NCI-H526 (cell line): ENCODE results near the gene SYTL3.
"Not testable (repeated sequence)": the region's sequence is repeated elsewhere in the genome, so short reads cannot be mapped to it uniquely, and the experiment has no call there.

Source experiments
- DNase-seq, 2 experiments: peaks; one replicate each; lab custom pipeline; 2025; lab: John Stamatoyannopoulos, UW

The SYTL3 gene

GRCh38 chr6:158638324-158638854, 11.5 kb upstream of the SYTL3 start:
- no peak for DNase-seq

- no peak for DNase-seq
These were observed 10.8 kb upstream of the SYTL3 start for GRCh38 chr6:158639056-158639455.

- DNase-seq = no peak
These were observed 9.3 kb upstream of the SYTL3 start for GRCh38 chr6:158640519-158640918.

- no peak for DNase-seq
These were observed 7.7 kb upstream of the SYTL3 start for GRCh38 chr6:158642097-158642601.

- DNase-seq = no peak
These were observed 6.0 kb upstream of the SYTL3 start for GRCh38 chr6:158643836-158644230.

GRCh38 chr6:158644231-158645063, 5.4 kb upstream of the SYTL3 start, which contains the start of gene DYNLT1:
Gene DYNLT1, minus strand, starts transcription at chr6:158644743. Its CDS starts 35 bp downstream, at chr6:158644708.
- DNase-seq = peak; percentile 92 to 97

- DNase-seq = peak in 1 of 2 experiments; percentile 79
These were observed 4.5 kb upstream of the SYTL3 start for GRCh38 chr6:158645064-158646022.

GRCh38 chr6:158646023-158646910, 3.6 kb upstream of the SYTL3 start:
- no peak for DNase-seq

- DNase-seq = no peak
These were observed 2.4 kb upstream of the SYTL3 start for GRCh38 chr6:158647501-158647900.

- no peak for DNase-seq
These were observed 1.1 kb upstream of the SYTL3 start for GRCh38 chr6:158648682-158649131.

GRCh38 chr6:158651981-158652737, 2.3 kb downstream of the SYTL3 start:
- DNase-seq = not testable (repeated sequence)

GRCh38 chr6:158653577-158654354, 3.9 kb downstream of the SYTL3 start:
- DNase-seq = no peak

GRCh38 chr6:158654498-158654897, 4.6 kb downstream of the SYTL3 start:
- no peak for DNase-seq

GRCh38 chr6:158654960-158655489, 5.2 kb downstream of the SYTL3 start:
- no peak for DNase-seq

- no peak for DNase-seq
These were observed 6.0 kb downstream of the SYTL3 start for GRCh38 chr6:158655569-158656450.

- DNase-seq = not testable (repeated sequence)
These were observed 7.1 kb downstream of the SYTL3 start for GRCh38 chr6:158656986-158657385.

GRCh38 chr6:158660333-158660754, 10.5 kb downstream of the SYTL3 start:
- peak; percentile 30 to 66 for DNase-seq

- peak in 1 of 2 experiments; percentile 25 for DNase-seq
These were observed 11.4 kb downstream of the SYTL3 start for GRCh38 chr6:158661156-158661685.
